ENCODE data around the gene GALNT8. TPM values are rescaled to one million over a fixed set of nuclear protein-coding genes. Genes with fewer than 3 reads are reported as not detected.
A peak's percentile ranks its signal among the peaks of the same experiment; 100 is the strongest.

Gene GALNT8
- total RNA-seq (2.9 TPM), polyA plus RNA-seq (0.60 TPM)

GRCh38 chr12:4719821-4720636 is at the start of gene GALNT8:
TSS of gene GALNT8 (plus strand) at chr12:4720400. CDS start at chr12:4720678, 278 bp downstream.
- DNase-seq (ENCODE audit: extremely low spot score), result no peak
- H3K36me3 ChIP-seq (ENCODE audit: insufficient read depth), result no peaks in the 10 kb centered on the region
- H3K4me1 ChIP-seq (ENCODE audit: insufficient read depth), result no peaks in the 10 kb centered on the region
- H3K27ac ChIP-seq (ENCODE audit: low read depth), result no peak within 1 kb of the TSS
- WGBS, result 60% methylated on average over 18 of the region's 18 CpGs
- no peak within 1 kb of the TSS for H3K4me3 ChIP-seq (ENCODE audit: low read depth, low read length)

GRCh38 chr12:4679711-4680110 is 40.5 kb upstream of the GALNT8 start:
- no peak for DNase-seq (ENCODE audit: extremely low spot score)
- WGBS, result 89% methylated on average over 2 of the region's 2 CpGs
- Histone ChIP-seq H3K4me1 (ENCODE audit: insufficient read depth) (no peaks in the 10 kb centered on the region), H3K4me3 (ENCODE audit: low read depth, low read length) (no peak overlapping the region), H3K36me3 (ENCODE audit: insufficient read depth) (no peaks in the 10 kb centered on the region), H3K27ac (ENCODE audit: low read depth) (no peak overlapping the region)

GRCh38 chr12:4681732-4682131 is 38.5 kb upstream of the GALNT8 start:
- 84% methylated on average over 3 of the region's 3 CpGs for WGBS
- H3K27ac ChIP-seq (ENCODE audit: low read depth), result no peak overlapping the region
- peaks cover 6% of the 10 kb centered on the region for H3K36me3 ChIP-seq (ENCODE audit: insufficient read depth)
- H3K4me1 ChIP-seq (ENCODE audit: insufficient read depth), result no peaks in the 10 kb centered on the region
- DNase-seq (ENCODE audit: extremely low spot score), result no peak
- no peak overlapping the region for H3K4me3 ChIP-seq (ENCODE audit: low read depth, low read length)

- Histone ChIP-seq H3K36me3 (ENCODE audit: insufficient read depth) (peaks cover 9% of the 10 kb centered on the region), H3K27ac (ENCODE audit: low read depth) (no peak overlapping the region), H3K4me3 (ENCODE audit: low read depth, low read length) (no peak overlapping the region), H3K4me1 (ENCODE audit: insufficient read depth) (no peaks in the 10 kb centered on the region)
- DNase-seq (ENCODE audit: extremely low spot score), result no peak
- 87% methylated on average over 8 of the region's 8 CpGs for WGBS
These were observed 34.9 kb upstream of the GALNT8 start for GRCh38 chr12:4685317-4685716.

GRCh38 chr12:4690760-4691159 is 29.4 kb upstream of the GALNT8 start:
- H3K27ac ChIP-seq (ENCODE audit: low read depth), result no peak overlapping the region
- DNase-seq (ENCODE audit: extremely low spot score), result no peak
- H3K36me3 ChIP-seq (ENCODE audit: insufficient read depth), result peaks cover 3% of the 10 kb centered on the region
- H3K4me1 ChIP-seq (ENCODE audit: insufficient read depth), result no peaks in the 10 kb centered on the region
- 98% methylated on average over 5 of the region's 5 CpGs for WGBS
- H3K4me3 ChIP-seq (ENCODE audit: low read depth, low read length), result no peak overlapping the region

GRCh38 chr12:4700621-4701026 is 19.6 kb upstream of the GALNT8 start:
- 45% methylated on average over 10 of the region's 10 CpGs for WGBS
- H3K4me3 ChIP-seq (ENCODE audit: low read depth, low read length), result no peak overlapping the region
- DNase-seq (ENCODE audit: extremely low spot score), result peak; percentile 79

GRCh38 chr12:4701395-4702190 is 18.6 kb upstream of the GALNT8 start:
- DNase-seq (ENCODE audit: extremely low spot score), result peak; percentile 36

More at GRCh38 chr12:4700621-4701026, 19.6 kb upstream of the GALNT8 start:
- Histone ChIP-seq H3K36me3 (ENCODE audit: insufficient read depth) (peaks cover 1% of the 10 kb centered on the region), H3K4me1 (ENCODE audit: insufficient read depth) (no peaks in the 10 kb centered on the region), H3K27ac (ENCODE audit: low read depth) (no peak overlapping the region)

GRCh38 chr12:4703676-4704075 is 16.5 kb upstream of the GALNT8 start:
- Histone ChIP-seq H3K36me3 (ENCODE audit: insufficient read depth) (peaks cover 1% of the 10 kb centered on the region), H3K4me1 (ENCODE audit: insufficient read depth) (no peaks in the 10 kb centered on the region), H3K27ac (ENCODE audit: low read depth) (no peak overlapping the region), H3K4me3 (ENCODE audit: low read depth, low read length) (no peak overlapping the region)
- no peak for DNase-seq (ENCODE audit: extremely low spot score)
- WGBS, result 98% methylated on average over 5 of the region's 5 CpGs

More at GRCh38 chr12:4701395-4702190, 18.6 kb upstream of the GALNT8 start:
- no peaks in the 10 kb centered on the region for H3K4me1 ChIP-seq (ENCODE audit: insufficient read depth)
- no peak overlapping the region for H3K27ac ChIP-seq (ENCODE audit: low read depth)
- peaks cover 1% of the 10 kb centered on the region for H3K36me3 ChIP-seq (ENCODE audit: insufficient read depth)
- no peak overlapping the region for H3K4me3 ChIP-seq (ENCODE audit: low read depth, low read length)
- WGBS, result 62% methylated on average over 8 of the region's 8 CpGs

GRCh38 chr12:4705824-4706223 is 14.4 kb upstream of the GALNT8 start:
- no peak for DNase-seq (ENCODE audit: extremely low spot score)
- Histone ChIP-seq H3K4me1 (ENCODE audit: insufficient read depth) (no peaks in the 10 kb centered on the region), H3K27ac (ENCODE audit: low read depth) (no peak overlapping the region), H3K4me3 (ENCODE audit: low read depth, low read length) (no peak overlapping the region), H3K36me3 (ENCODE audit: insufficient read depth) (peaks cover 1% of the 10 kb centered on the region)

GRCh38 chr12:4707306-4707705 is 12.9 kb upstream of the GALNT8 start:
- Histone ChIP-seq H3K4me3 (ENCODE audit: low read depth, low read length) (no peak overlapping the region), H3K27ac (ENCODE audit: low read depth) (no peak overlapping the region), H3K4me1 (ENCODE audit: insufficient read depth) (no peaks in the 10 kb centered on the region), H3K36me3 (ENCODE audit: insufficient read depth) (peaks cover 1% of the 10 kb centered on the region)
- WGBS, result 91% methylated on average over 2 of the region's 2 CpGs
- no peak for DNase-seq (ENCODE audit: extremely low spot score)

GRCh38 chr12:4710113-4710512 is 10.1 kb upstream of the GALNT8 start:
- no peaks in the 10 kb centered on the region for H3K4me1 ChIP-seq (ENCODE audit: insufficient read depth)
- DNase-seq (ENCODE audit: extremely low spot score), result no peak
- 87% methylated on average over 1 of the region's 1 CpG for WGBS
- no peak overlapping the region for H3K27ac ChIP-seq (ENCODE audit: low read depth)
- H3K36me3 ChIP-seq (ENCODE audit: insufficient read depth), result peaks cover 1% of the 10 kb centered on the region
- no peak overlapping the region for H3K4me3 ChIP-seq (ENCODE audit: low read depth, low read length)

- no peak for DNase-seq (ENCODE audit: extremely low spot score)
- no peaks in the 10 kb centered on the region for H3K36me3 ChIP-seq (ENCODE audit: insufficient read depth)
- WGBS, result 73% methylated on average over 6 of the region's 6 CpGs
- no peaks in the 10 kb centered on the region for H3K4me1 ChIP-seq (ENCODE audit: insufficient read depth)
- H3K27ac ChIP-seq (ENCODE audit: low read depth), result no peak overlapping the region
- H3K4me3 ChIP-seq (ENCODE audit: low read depth, low read length), result no peak overlapping the region
These were observed 5.3 kb upstream of the GALNT8 start for GRCh38 chr12:4714879-4715278.

- Histone ChIP-seq H3K27ac (ENCODE audit: low read depth) (no peak overlapping the region), H3K4me1 (ENCODE audit: insufficient read depth) (no peaks in the 10 kb centered on the region), H3K4me3 (ENCODE audit: low read depth, low read length) (no peak overlapping the region), H3K36me3 (ENCODE audit: insufficient read depth) (no peaks in the 10 kb centered on the region)
- no peak for DNase-seq (ENCODE audit: extremely low spot score)
- 98% methylated on average over 1 of the region's 1 CpG for WGBS
These were observed 2.4 kb upstream of the GALNT8 start for GRCh38 chr12:4717806-4718205.

- Histone ChIP-seq H3K27ac (ENCODE audit: low read depth) (no peak overlapping the region), H3K4me3 (ENCODE audit: low read depth, low read length) (no peak overlapping the region), H3K36me3 (ENCODE audit: insufficient read depth) (no peaks in the 10 kb centered on the region), H3K4me1 (ENCODE audit: insufficient read depth) (no peaks in the 10 kb centered on the region)
- no peak for DNase-seq (ENCODE audit: extremely low spot score)
- WGBS, result 37% methylated on average over 4 of the region's 4 CpGs
These were observed 416 bp downstream of the GALNT8 start for GRCh38 chr12:4720637-4720995.
